Astrocyte (in vitro differentiated cells and primary cell): ENCODE measurements around the gene ENOSF1. TPM values are rescaled to one million over a fixed set of nuclear protein-coding genes. Genes with fewer than 3 reads are reported as not detected.

Source experiments
- DNase-seq: peaks from one replicate; pipeline ENCODE4 v3.0.0-alpha.2; 2010; ENCODE audit warnings: low read depth
- FAIRE-seq: peaks from 2 replicates; lab custom pipeline; 2011; peaks lifted over from hg19 to GRCh38; lab: Jason Lieb, UNC
- H2AFZ ChIP-seq: 2 replicates; pipeline ENCODE4 v1.6.0; 2012; ENCODE audit warnings: low read depth, low read length, inconsistent platforms
- H3K27ac ChIP-seq: 2 replicates; pipeline ENCODE4 v1.5.1; 2011; ENCODE audit warnings: low read depth, low read length, inconsistent platforms
- H3K27me3 ChIP-seq: 2 replicates; pipeline ENCODE4 v1.6.0; 2011; ENCODE audit warnings: low read length, inconsistent platforms; ENCODE audit not compliant: insufficient read depth
- H3K36me3 ChIP-seq: 2 replicates; pipeline ENCODE4 v1.5.1; 2011; ENCODE audit warnings: low read length, inconsistent platforms; ENCODE audit not compliant: insufficient read depth
- H3K4me1 ChIP-seq: 2 replicates; pipeline ENCODE4 v1.5.1; 2011; ENCODE audit warnings: low read length, inconsistent platforms; ENCODE audit not compliant: insufficient read depth
- H3K4me2 ChIP-seq: 2 replicates; pipeline ENCODE4 v1.6.0; 2012; ENCODE audit warnings: low read length, inconsistent platforms
- H3K4me3 ChIP-seq: 2 replicates; pipeline ENCODE4 v1.5.1; 2011; ENCODE audit warnings: low read depth, mild to moderate bottlenecking, low read length, inconsistent platforms; ENCODE audit not compliant: insufficient read depth
- H3K79me2 ChIP-seq: 2 replicates; pipeline ENCODE4 v1.6.0; 2012; ENCODE audit warnings: mild to moderate bottlenecking, low read length, inconsistent platforms; ENCODE audit not compliant: insufficient read depth
- H3K9ac ChIP-seq: 2 replicates; pipeline ENCODE4 v1.6.0; 2012; ENCODE audit warnings: mild to moderate bottlenecking, low read length, inconsistent platforms
- H3K9me3 ChIP-seq: 2 replicates; pipeline ENCODE4 v1.5.1; 2012; ENCODE audit warnings: low read depth, mild to moderate bottlenecking, low read length, inconsistent platforms; ENCODE audit not compliant: insufficient read depth
- H4K20me1 ChIP-seq: 2 replicates; pipeline ENCODE4 v1.6.0; 2012; ENCODE audit warnings: low read length, inconsistent platforms; ENCODE audit not compliant: insufficient read depth
- H3K27ac Mint-ChIP-seq: one replicate; pipeline ENCODE4 v1.8.0; 2021; ENCODE audit warnings: mild to moderate bottlenecking, mixed read lengths; ENCODE audit not compliant: unreplicated experiment
- H3K27me3 Mint-ChIP-seq: one replicate; pipeline ENCODE4 v1.8.0; 2021; ENCODE audit warnings: low read depth, mixed read lengths; ENCODE audit not compliant: unreplicated experiment
- H3K36me3 Mint-ChIP-seq: one replicate; pipeline ENCODE4 v1.8.0; 2021; ENCODE audit warnings: low read depth, mixed read lengths; ENCODE audit not compliant: unreplicated experiment
- H3K4me1 Mint-ChIP-seq: one replicate; pipeline ENCODE4 v1.8.0; 2021; ENCODE audit warnings: low read depth, mixed read lengths; ENCODE audit not compliant: unreplicated experiment
- H3K4me3 Mint-ChIP-seq: one replicate; pipeline ENCODE4 v1.8.0; 2021; ENCODE audit warnings: mild to moderate bottlenecking, moderate library complexity, mixed read lengths; ENCODE audit not compliant: unreplicated experiment
- H3K9me3 Mint-ChIP-seq: one replicate; pipeline ENCODE4 v1.8.0; 2021; ENCODE audit warnings: mild to moderate bottlenecking, mixed read lengths; ENCODE audit not compliant: unreplicated experiment
- EZH2 ChIP-seq: IDR thresholded peaks from 2 replicates; pipeline ENCODE4 v1.6.1; 2012; ENCODE audit warnings: mild to moderate bottlenecking, low read length, inconsistent platforms; ENCODE audit not compliant: insufficient read depth
- total RNA-seq: library from RNA; stranded (reverse); gene quantifications from 2 replicates; pipeline ENCODE4 v1.2.1, GENCODE V29; 2021
- TF ChIP-seq, protein P1 (sequence below): IDR thresholded peaks from 2 replicates; pipeline ENCODE4 v1.5.1; 2011; ENCODE audit warnings: low read depth, mild to moderate bottlenecking, inconsistent platforms, low read length, moderate library complexity; ENCODE audit not compliant: insufficient read depth

The ENOSF1 gene
- total RNA-seq, 1 donor from 2014 or later, result 14.4 TPM

DNA sequence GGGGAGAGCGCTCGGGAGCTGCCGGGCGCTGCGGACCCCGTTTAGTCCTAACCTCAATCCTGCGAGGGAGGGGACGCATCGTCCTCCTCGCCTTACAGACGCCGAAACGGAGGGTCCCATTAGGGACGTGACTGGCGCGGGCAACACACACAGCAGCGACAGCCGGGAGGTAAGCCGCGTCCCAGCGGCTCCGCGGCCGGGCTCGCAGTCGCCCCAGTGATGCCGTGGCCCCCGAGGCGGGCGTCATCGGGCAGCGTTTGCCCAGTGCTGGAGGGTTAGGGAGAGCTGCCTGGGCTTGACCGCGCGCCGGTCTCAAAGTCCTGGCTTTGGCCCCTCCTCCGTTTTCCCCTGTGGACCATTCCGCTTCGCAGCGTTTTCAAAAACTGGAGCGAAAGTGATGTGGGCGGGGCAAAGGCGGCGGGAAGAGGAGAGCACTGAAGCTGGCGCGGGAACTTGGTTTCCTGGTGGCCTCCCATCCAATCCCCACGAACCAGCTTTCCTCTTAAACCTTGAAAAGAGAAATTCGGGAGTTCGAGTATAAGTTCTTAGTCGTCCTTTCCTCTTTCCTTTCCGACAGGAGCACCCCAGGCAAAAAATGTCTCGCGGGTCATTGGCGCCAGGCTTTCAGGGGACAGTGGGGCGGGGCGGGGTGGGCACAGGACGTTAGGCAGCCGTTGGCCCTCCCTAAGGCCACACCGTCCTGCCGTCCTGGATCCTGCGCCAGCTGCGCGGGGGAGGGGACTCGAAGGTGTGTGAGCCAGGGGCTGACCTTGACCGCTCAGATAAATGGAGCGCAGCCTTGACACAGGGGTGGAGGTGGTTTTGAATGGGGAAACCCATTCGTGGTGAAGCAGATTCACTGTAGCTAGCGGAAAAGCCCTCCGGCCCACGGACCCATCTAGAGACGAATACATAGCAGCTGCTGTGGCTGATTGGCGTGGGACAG, 54.2 kb downstream of the ENOSF1 start:
- FAIRE-seq, result no peak
- Mint-ChIP-seq H3K27me3 (no peaks in the 10 kb centered on the region), H3K36me3 (peaks cover 13% of the 10 kb centered on the region), H3K9me3 (peaks cover 2% of the 10 kb centered on the region), H3K4me3 (peak overlapping the region; percentile 90), H3K27ac (peak overlapping the region; percentile 34), H3K4me1 (peaks cover 2% of the 10 kb centered on the region)
- TF ChIP-seq, protein P1, sequence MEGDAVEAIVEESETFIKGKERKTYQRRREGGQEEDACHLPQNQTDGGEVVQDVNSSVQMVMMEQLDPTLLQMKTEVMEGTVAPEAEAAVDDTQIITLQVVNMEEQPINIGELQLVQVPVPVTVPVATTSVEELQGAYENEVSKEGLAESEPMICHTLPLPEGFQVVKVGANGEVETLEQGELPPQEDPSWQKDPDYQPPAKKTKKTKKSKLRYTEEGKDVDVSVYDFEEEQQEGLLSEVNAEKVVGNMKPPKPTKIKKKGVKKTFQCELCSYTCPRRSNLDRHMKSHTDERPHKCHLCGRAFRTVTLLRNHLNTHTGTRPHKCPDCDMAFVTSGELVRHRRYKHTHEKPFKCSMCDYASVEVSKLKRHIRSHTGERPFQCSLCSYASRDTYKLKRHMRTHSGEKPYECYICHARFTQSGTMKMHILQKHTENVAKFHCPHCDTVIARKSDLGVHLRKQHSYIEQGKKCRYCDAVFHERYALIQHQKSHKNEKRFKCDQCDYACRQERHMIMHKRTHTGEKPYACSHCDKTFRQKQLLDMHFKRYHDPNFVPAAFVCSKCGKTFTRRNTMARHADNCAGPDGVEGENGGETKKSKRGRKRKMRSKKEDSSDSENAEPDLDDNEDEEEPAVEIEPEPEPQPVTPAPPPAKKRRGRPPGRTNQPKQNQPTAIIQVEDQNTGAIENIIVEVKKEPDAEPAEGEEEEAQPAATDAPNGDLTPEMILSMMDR, result no peak
- no peak for TF ChIP-seq EZH2
- H3K9me3 ChIP-seq, result peaks cover 4% of the 10 kb centered on the region
- peak overlapping the region; percentile 93 for H2AFZ ChIP-seq
- peaks cover 3% of the 10 kb centered on the region for H4K20me1 ChIP-seq
- no peaks in the 10 kb centered on the region for H3K27me3 ChIP-seq
- H3K4me1 ChIP-seq, result peaks cover 4% of the 10 kb centered on the region
- DNase-seq, result peak; percentile 78
- H3K4me3 ChIP-seq, result peak overlapping the region; percentile 82
- H3K9ac ChIP-seq, result peak overlapping the region; percentile 86
- H3K4me2 ChIP-seq, result peak overlapping the region; percentile 86
- peaks cover 10% of the 10 kb centered on the region for H3K36me3 ChIP-seq
- H3K79me2 ChIP-seq, result peaks cover 29% of the 10 kb centered on the region
- H3K27ac ChIP-seq, result peak overlapping the region; percentile 60

DNA sequence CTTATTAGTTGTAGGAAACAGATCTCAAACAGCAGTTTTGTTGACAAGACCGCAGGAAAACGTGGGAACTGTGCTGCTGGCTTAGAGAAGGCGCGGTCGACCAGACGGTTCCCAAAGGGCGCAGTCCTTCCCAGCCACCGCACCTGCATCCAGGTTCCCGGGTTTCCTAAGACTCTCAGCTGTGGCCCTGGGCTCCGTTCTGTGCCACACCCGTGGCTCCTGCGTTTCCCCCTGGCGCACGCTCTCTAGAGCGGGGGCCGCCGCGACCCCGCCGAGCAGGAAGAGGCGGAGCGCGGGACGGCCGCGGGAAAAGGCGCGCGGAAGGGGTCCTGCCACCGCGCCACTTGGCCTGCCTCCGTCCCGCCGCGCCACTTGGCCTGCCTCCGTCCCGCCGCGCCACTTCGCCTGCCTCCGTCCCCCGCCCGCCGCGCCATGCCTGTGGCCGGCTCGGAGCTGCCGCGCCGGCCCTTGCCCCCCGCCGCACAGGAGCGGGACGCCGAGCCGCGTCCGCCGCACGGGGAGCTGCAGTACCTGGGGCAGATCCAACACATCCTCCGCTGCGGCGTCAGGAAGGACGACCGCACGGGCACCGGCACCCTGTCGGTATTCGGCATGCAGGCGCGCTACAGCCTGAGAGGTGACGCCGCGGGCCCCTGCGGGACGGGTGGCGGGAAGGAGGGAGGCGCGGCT, 55.0 kb downstream of the ENOSF1 start, which contains the start of gene TYMS:
TYMS (plus strand) TSS at position 343 of the 690 bp plus-strand sequence; CDS start at position 433, 90 bp downstream.
- Mint-ChIP-seq H3K27ac (peak within 1 kb of the TSS; percentile 34), H3K4me1 (peaks cover 2% of the 10 kb centered on the region), H3K4me3 (peak within 1 kb of the TSS; percentile 90), H3K9me3 (peaks cover 2% of the 10 kb centered on the region), H3K36me3 (peaks cover 13% of the 10 kb centered on the region), H3K27me3 (no peaks in the 10 kb centered on the region)
- DNase-seq, result peak; percentile 47
- FAIRE-seq, result no peak
- no peaks in the 10 kb centered on the region for H3K27me3 ChIP-seq
- peak within 1 kb of the TSS; percentile 82 for H3K4me3 ChIP-seq
- peaks cover 3% of the 10 kb centered on the region for H4K20me1 ChIP-seq
- H3K9ac ChIP-seq, result peak within 1 kb of the TSS; percentile 86
- peaks cover 10% of the 10 kb centered on the region for H3K36me3 ChIP-seq
- H3K79me2 ChIP-seq, result peaks cover 29% of the 10 kb centered on the region
- H2AFZ ChIP-seq, result peak within 1 kb of the TSS; percentile 93
- peak within 1 kb of the TSS; percentile 60 for H3K27ac ChIP-seq
- H3K4me1 ChIP-seq, result peaks cover 4% of the 10 kb centered on the region
- H3K4me2 ChIP-seq, result peak within 1 kb of the TSS; percentile 86
- TF ChIP-seq EZH2, result no peak
- TF ChIP-seq, protein P1, result no peak
- peaks cover 4% of the 10 kb centered on the region for H3K9me3 ChIP-seq
